Endothelial cell of umbilical vein (primary cell): ENCODE data around the gene CTBP2. TPM values are rescaled to one million over a fixed set of nuclear protein-coding genes. Genes with fewer than 3 reads are reported as not detected.

Experiments
- BruUV-seq: library from RNA; stranded (reverse); fragments of 400-500 nt; replicated peaks from 2 replicates; lab custom pipeline; 2021; lab: Mats Ljungman, UMichigan
- CTCF ChIA-PET: fragments of 300-600, 350-600 bp; sonication (Branson Sonifier 250); formaldehyde crosslinking; loops from one replicate; lab custom pipeline; 2021; ENCODE audit warnings: antibody characterized with exemption, inconsistent platforms; lab: Charles Lee
- POLR2A ChIA-PET: fragments of 300-600, 350-600 bp; sonication (Branson Sonifier 250); formaldehyde crosslinking; loops from one replicate; lab custom pipeline; 2021; ENCODE audit warnings: antibody characterized with exemption, inconsistent platforms; lab: Charles Lee
- DNase-seq: peaks from one replicate; pipeline ENCODE4 v3.0.0-alpha.2; 2011; ENCODE audit warnings: low read depth, low spot score
- FAIRE-seq: peaks from 2 replicates; lab custom pipeline; 2011; peaks lifted over from hg19 to GRCh38; lab: Jason Lieb, UNC
- H2AFZ ChIP-seq: 2 replicates; pipeline ENCODE4 v1.6.0; 2012; ENCODE audit warnings: low read depth, low read length, control low read depth, inconsistent platforms
- H3K27ac ChIP-seq: 2 replicates; pipeline ENCODE4 v1.5.1; 2011; ENCODE audit warnings: low read depth, mild to moderate bottlenecking, control low read depth, low read length, moderate library complexity; ENCODE audit not compliant: insufficient read depth
- H3K27me3 ChIP-seq, 2 experiments: 2 replicates each; pipeline versions ENCODE4 v1.6.0 to v1.6.1; 2011; ENCODE audit warnings: low read length in 2 of 2, mixed read lengths in 1 of 2; ENCODE audit not compliant: control insufficient read depth in 2 of 2, insufficient read depth in 2 of 2
- H3K36me3 ChIP-seq, 2 experiments: 2 replicates in 1 of 2; 3 replicates in 1 of 2; pipeline ENCODE4 v1.5.1; 2011; ENCODE audit warnings: low read length in 2 of 2, mild to moderate bottlenecking in 1 of 2, moderate library complexity in 1 of 2; ENCODE audit not compliant: control insufficient read depth in 2 of 2, insufficient read depth in 2 of 2; ENCODE audit errors: extremely low read depth in 1 of 2
- H3K4me1 ChIP-seq: 3 replicates; pipeline ENCODE4 v1.5.1; 2011; ENCODE audit warnings: mild to moderate bottlenecking, low read length; ENCODE audit not compliant: control insufficient read depth, insufficient read depth; ENCODE audit errors: extremely low read depth
- H3K4me2 ChIP-seq: 2 replicates; pipeline ENCODE4 v1.6.1; 2011; ENCODE audit warnings: low read length, control low read depth, mixed read lengths; ENCODE audit not compliant: insufficient read depth
- H3K4me3 ChIP-seq, 3 experiments: fragments of 200-600 bp in 1 of 3; sonication (generic), shearing (Covaris generic) in 1 of 3; replicated peaks in 1 of 3; 2 replicates each; pipeline ENCODE4 v1.5.1; 2011 to 2016; ENCODE audit warnings: control low read depth in 3 of 3, low read length in 3 of 3, mild to moderate bottlenecking in 2 of 3, inconsistent platforms in 1 of 3, low read depth in 1 of 3, moderate library complexity in 1 of 3; ENCODE audit not compliant: insufficient read depth in 1 of 3
- H3K79me2 ChIP-seq: 2 replicates; pipeline ENCODE4 v1.6.0; 2012; ENCODE audit warnings: low read length, inconsistent platforms; ENCODE audit not compliant: control insufficient read depth, insufficient read depth
- H3K9ac ChIP-seq: replicated peaks from 2 replicates; pipeline ENCODE3; 2011; ENCODE audit warnings: low read length, control low read depth; ENCODE audit not compliant: insufficient read depth; ENCODE audit errors: extremely low read depth
- H3K9me1 ChIP-seq: replicated peaks from 3 replicates; pipeline ENCODE4 v1.6.0; 2011; ENCODE audit warnings: mild to moderate bottlenecking, low read length; ENCODE audit not compliant: control insufficient read depth, insufficient read depth; ENCODE audit errors: extremely low read depth
- H3K9me3 ChIP-seq: replicated peaks from 2 replicates; pipeline ENCODE4 v1.5.1; 2012; ENCODE audit warnings: low read length, inconsistent platforms; ENCODE audit not compliant: control insufficient read depth, insufficient read depth
- H4K20me1 ChIP-seq: replicated peaks from 2 replicates; pipeline ENCODE3; 2011; ENCODE audit warnings: mild to moderate bottlenecking, low read length; ENCODE audit not compliant: control insufficient read depth, insufficient read depth; ENCODE audit errors: extremely low read depth
- EZH2 ChIP-seq: IDR thresholded peaks from 2 replicates; pipeline ENCODE4 v1.6.1; 2012; ENCODE audit warnings: borderline replicate concordance, low read depth, mild to moderate bottlenecking, moderate library complexity, low read length, inconsistent platforms; ENCODE audit not compliant: severe bottlenecking
- FOS ChIP-seq: IDR thresholded peaks from 2 replicates; pipeline ENCODE4 v1.6.1; 2011; ENCODE audit warnings: mild to moderate bottlenecking, low read length, moderate library complexity, borderline replicate concordance; ENCODE audit not compliant: insufficient read depth
- GATA2 ChIP-seq: IDR thresholded peaks from 2 replicates; pipeline ENCODE4 v1.7.0; 2011; ENCODE audit warnings: low read depth, mild to moderate bottlenecking, moderate library complexity, mixed read lengths, low read length; ENCODE audit not compliant: insufficient read length, insufficient read depth
- JUN ChIP-seq: IDR thresholded peaks from 2 replicates; pipeline ENCODE4 v1.6.1; 2011; ENCODE audit warnings: borderline replicate concordance, low read depth; ENCODE audit not compliant: insufficient read length, insufficient read depth
- MYC ChIP-seq: IDR thresholded peaks from one replicate; pipeline ENCODE4 v1.6.1; 2011; ENCODE audit warnings: mild to moderate bottlenecking, low read depth, low read length
- POLR2A ChIP-seq: IDR thresholded peaks from 2 replicates; pipeline ENCODE4 v1.6.1; 2012; ENCODE audit warnings: low read depth, mild to moderate bottlenecking, control low read depth, low read length
- POLR2AphosphoS5 ChIP-seq: IDR thresholded peaks from 2 replicates; pipeline ENCODE4 v1.6.1; 2012; ENCODE audit warnings: low read depth, mild to moderate bottlenecking, control low read depth, low read length, moderate library complexity; ENCODE audit not compliant: insufficient read depth
- dilution Hi-C: fragments of 300-500 bp; cut with MboI; formaldehyde crosslinking; loops from one replicate; pipeline ENCODE4 v1.15.0; 2019; ENCODE audit warnings: low sequenced_read_pairs; ENCODE audit not compliant: extremely low pct_ligation_motif_present
- intact Hi-C: fragments of 100-400 bp; cut with micrococcal nuclease; formaldehyde crosslinking; loops from one replicate; pipeline ENCODE4 v1.10.0; 2022
- polyA plus RNA-seq, 4 experiments: library from polyadenylated mRNA; depleted of rRNA in 3 of 4; stranded (reverse) in 3 of 4; unstranded in 1 of 4; fragments of >200 nt; gene quantifications; 2 replicates each; pipeline versions ENCODE4 v1.2.1 to v1.2.3, GENCODE V29; 2011 to 2012; ENCODE audit warnings: missing spikeins in 1 of 4
- total RNA-seq: library from RNA; stranded (reverse); gene quantifications from 2 replicates; pipeline ENCODE4 v1.2.3, GENCODE V29; 2021
- TF ChIP-seq, protein P1 (sequence below): IDR thresholded peaks from 2 replicates; pipeline ENCODE4 v1.6.1; 2011; ENCODE audit not compliant: insufficient read depth, insufficient read length
- TF ChIP-seq, protein P2 (sequence below), 2 donors: IDR thresholded peaks; 1 replicate in 1 of 2; 2 replicates in 1 of 2; pipeline ENCODE4 v1.5.1; 2011; ENCODE audit warnings: low read length in 2 of 2, mild to moderate bottlenecking in 2 of 2, moderate library complexity in 2 of 2, control low read depth in 1 of 2, inconsistent platforms in 1 of 2, low read depth in 1 of 2; ENCODE audit not compliant: insufficient read depth in 1 of 2; ENCODE audit errors: extremely low read depth in 1 of 2

Gene CTBP2
- total and polyA plus RNA-seq, 2 donors (not counting 3 experiments of a cell fraction or from before 2014, with no cell fraction given) = 118 to 128 TPM

DNA sequence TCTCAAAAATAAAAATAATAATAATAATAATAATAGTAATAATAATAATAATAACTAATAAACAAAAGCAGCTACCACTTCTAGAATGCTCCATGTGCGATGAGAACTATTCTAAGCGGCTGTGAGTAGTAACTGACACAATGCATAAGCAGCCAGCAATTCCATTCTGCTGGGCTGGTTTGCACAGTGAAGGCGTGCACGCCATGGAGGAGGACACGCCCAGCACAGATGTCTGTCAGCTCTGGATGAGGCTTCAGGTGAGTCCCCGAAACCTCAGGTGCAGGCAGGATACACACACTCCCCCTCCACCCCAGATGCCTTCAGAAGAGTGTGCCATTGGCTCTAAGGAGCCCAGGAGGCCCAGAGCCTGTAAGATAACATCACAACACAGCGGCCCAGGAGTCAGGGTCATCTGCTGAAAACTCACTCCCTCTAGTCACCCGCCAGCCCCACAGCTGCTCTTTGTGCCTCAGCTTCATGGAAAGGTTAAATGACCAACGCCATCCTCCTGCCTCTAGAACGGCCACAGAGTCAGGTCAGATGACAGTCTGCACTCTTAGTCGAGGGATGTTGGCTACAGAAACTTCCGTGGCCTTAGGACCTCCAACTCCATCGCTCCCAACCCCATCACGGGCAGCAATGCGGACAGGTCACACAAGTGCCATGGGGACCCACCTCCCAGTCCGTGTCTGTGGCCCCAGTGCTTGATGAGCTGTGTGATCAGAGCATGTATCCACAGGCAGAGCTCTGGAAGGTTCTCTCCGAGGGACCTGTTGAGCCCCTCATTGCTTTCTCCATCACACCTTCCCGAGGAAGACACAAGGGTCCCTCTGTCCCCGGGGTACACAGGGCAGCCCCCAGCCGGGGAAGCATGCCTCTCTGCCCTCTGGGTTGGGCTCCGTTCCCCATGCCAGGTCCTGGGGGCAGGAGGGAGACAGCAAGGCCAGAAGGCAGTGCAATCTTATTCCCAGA, 103.9 kb downstream of the CTBP2 start:
- H3K4me2 ChIP-seq = peak overlapping the region; percentile 32
- H3K9me1 ChIP-seq = no peaks in the 10 kb centered on the region
- peak overlapping the region; percentile 95 for H3K27ac ChIP-seq
- H3K36me3 ChIP-seq = peaks cover 0 to 10% of the 10 kb centered on the region in 2 experiments
- DNase-seq (no peak), FAIRE-seq (no peak)
- no peak overlapping the region for H2AFZ ChIP-seq
- H4K20me1 ChIP-seq = no peaks in the 10 kb centered on the region
- H3K79me2 ChIP-seq = peaks cover 87% of the 10 kb centered on the region
- TF ChIP-seq, protein P1, sequence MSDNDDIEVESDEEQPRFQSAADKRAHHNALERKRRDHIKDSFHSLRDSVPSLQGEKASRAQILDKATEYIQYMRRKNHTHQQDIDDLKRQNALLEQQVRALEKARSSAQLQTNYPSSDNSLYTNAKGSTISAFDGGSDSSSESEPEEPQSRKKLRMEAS = no peak
- no peak for TF ChIP-seq GATA2
- BruUV-seq = TSS peak; percentile 39
- CTCF ChIA-PET = interaction anchor here (1.1 to 2.6 kb wide), 7 partner anchors 9 to 99 kb away, joined by 3 to 62 read pairs (median 5); no protein-coding TSS in a partner anchor
- peaks cover 47% of the 10 kb centered on the region for H3K4me1 ChIP-seq
- H3K9me3 ChIP-seq = no peaks in the 10 kb centered on the region
- dilution Hi-C loops = no loop called here
- H3K4me3 ChIP-seq = no peak overlapping the region
- POLR2A ChIA-PET = interaction anchor here (0.6 to 1.3 kb wide), 6 partner anchors 9 to 663 kb away, joined by 3 to 9 read pairs (median 3); partner anchors contain the start of gene EDRF1
- H3K9ac ChIP-seq = peak overlapping the region; percentile 86
- H3K27me3 ChIP-seq = no peaks in the 10 kb centered on the region
- intact Hi-C loops = loop anchor here (1.0 to 2.0 kb wide), 5 partner anchors 8 to 140 kb away; no protein-coding TSS in a partner anchor

DNA sequence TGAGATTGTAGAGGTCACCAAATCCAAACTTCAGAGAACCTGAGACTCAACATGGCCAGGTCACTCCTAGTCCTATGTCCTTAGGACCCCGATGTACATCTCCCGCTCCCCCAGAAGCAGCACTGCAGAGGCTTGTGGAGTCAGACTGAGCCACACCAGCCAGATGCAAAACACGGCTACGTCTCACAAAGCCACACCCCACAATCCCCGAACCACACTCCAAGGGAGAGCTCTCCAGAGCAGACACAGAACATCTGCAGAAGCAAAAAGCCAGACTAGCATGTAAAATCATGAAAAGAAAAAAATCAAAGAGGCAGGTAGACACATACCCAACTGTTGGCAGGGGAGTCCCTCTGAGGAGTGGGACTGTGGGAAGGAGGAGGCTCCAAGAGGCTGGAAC, 104.9 kb downstream of the CTBP2 start:
- BruUV-seq = no TSS peak
- dilution Hi-C loops = no loop called here
- POLR2A ChIA-PET = no interaction called here

More for the DNA sequence above, 104.9 kb downstream of the CTBP2 start:
- intact Hi-C loops = no loop called here
- H3K9ac ChIP-seq = no peak overlapping the region
- TF ChIP-seq FOS (no peak), EZH2 (no peak), POLR2AphosphoS5 (no peak), JUN (no peak), MYC (no peak), GATA2 (no peak), POLR2A (no peak)
- TF ChIP-seq, protein P1 = no peak
- TF ChIP-seq, protein P2, sequence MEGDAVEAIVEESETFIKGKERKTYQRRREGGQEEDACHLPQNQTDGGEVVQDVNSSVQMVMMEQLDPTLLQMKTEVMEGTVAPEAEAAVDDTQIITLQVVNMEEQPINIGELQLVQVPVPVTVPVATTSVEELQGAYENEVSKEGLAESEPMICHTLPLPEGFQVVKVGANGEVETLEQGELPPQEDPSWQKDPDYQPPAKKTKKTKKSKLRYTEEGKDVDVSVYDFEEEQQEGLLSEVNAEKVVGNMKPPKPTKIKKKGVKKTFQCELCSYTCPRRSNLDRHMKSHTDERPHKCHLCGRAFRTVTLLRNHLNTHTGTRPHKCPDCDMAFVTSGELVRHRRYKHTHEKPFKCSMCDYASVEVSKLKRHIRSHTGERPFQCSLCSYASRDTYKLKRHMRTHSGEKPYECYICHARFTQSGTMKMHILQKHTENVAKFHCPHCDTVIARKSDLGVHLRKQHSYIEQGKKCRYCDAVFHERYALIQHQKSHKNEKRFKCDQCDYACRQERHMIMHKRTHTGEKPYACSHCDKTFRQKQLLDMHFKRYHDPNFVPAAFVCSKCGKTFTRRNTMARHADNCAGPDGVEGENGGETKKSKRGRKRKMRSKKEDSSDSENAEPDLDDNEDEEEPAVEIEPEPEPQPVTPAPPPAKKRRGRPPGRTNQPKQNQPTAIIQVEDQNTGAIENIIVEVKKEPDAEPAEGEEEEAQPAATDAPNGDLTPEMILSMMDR (IDR thresholded peaks at IDR 0.05; ENCODE audit: extremely low read depth in 1 of 2, insufficient read depth in 1 of 2, low read depth in 1 of 2, low read length in 2 of 2) = no peak
- H3K4me2 ChIP-seq = no peak overlapping the region
- FAIRE-seq = no peak
- H3K4me1 ChIP-seq = peaks cover 37% of the 10 kb centered on the region
- CTCF ChIA-PET = no interaction called here
- no peaks in the 10 kb centered on the region for H3K9me1 ChIP-seq
- no peak overlapping the region for H2AFZ ChIP-seq
- peaks cover 0 to 10% of the 10 kb centered on the region in 2 experiments for H3K36me3 ChIP-seq
- H3K4me3 ChIP-seq = no peak overlapping the region
- no peak for DNase-seq
- no peaks in the 10 kb centered on the region for H3K27me3 ChIP-seq
- no peaks in the 10 kb centered on the region for H3K9me3 ChIP-seq
- no peaks in the 10 kb centered on the region for H4K20me1 ChIP-seq
- H3K27ac ChIP-seq = no peak overlapping the region
- H3K79me2 ChIP-seq = peaks cover 86% of the 10 kb centered on the region
